ENCODE data around the gene MBNL2.

- TF ChIP-seq EZH2 (optimal IDR thresholded peaks at IDR 0.05; ENCODE audit: low read depth, low read length) (no peak), CTCF (IDR thresholded peaks at IDR 0.05; ENCODE audit: low read length) (no peak)
These were observed 56.6 kb downstream of the MBNL2 start for GRCh38 chr13:97278435-97279411.

Data from MM.1S (cell line).